HFFc6 (cell line): ENCODE measurements around the gene LGR6. TPM values are rescaled to one million over a fixed set of nuclear protein-coding genes. Genes with fewer than 3 reads are reported as not detected.

Source experiments
- DNase-seq: peaks from one replicate; pipeline ENCODE4 v3.0.0-alpha.2; 2018
- H3K27ac Mint-ChIP-seq: 2 replicates; pipeline ENCODE4 v1.8.0; 2020; ENCODE audit warnings: mild to moderate bottlenecking, mixed read lengths
- H3K27me3 Mint-ChIP-seq: 2 replicates; pipeline ENCODE4 v1.8.0; 2021; ENCODE audit warnings: mild to moderate bottlenecking, moderate library complexity, mixed read lengths; ENCODE audit not compliant: insufficient read depth
- H3K36me3 Mint-ChIP-seq: 2 replicates; pipeline ENCODE4 v1.8.0; 2021; ENCODE audit warnings: low read depth, mixed read lengths
- H3K4me1 Mint-ChIP-seq: 2 replicates; pipeline ENCODE4 v1.8.0; 2020; ENCODE audit warnings: low read depth, mixed read lengths
- H3K4me3 Mint-ChIP-seq: 2 replicates; pipeline ENCODE4 v1.8.0; 2020; ENCODE audit warnings: mild to moderate bottlenecking, moderate library complexity, mixed read lengths
- H3K9me3 Mint-ChIP-seq: 2 replicates; pipeline ENCODE4 v1.8.0; 2020; ENCODE audit warnings: mild to moderate bottlenecking, mixed read lengths
- total RNA-seq, 6 experiments: library from RNA; stranded (reverse); fragmentation: NEBNext Ultra II Directional; extraction: Animal tissue kit (Norgen Biotek cat#: 25700); gene quantifications; 2 replicates in 1 of 6; 3 replicates in 5 of 6; pipeline ENCODE4 v1.2.3, GENCODE V29; 2021
- TF ChIP-seq, protein P1 (sequence below): fragments of 200-600 bp; sonication (generic); IDR thresholded peaks from 2 replicates; pipeline ENCODE4 v1.5.0; 2021; ENCODE audit warnings: antibody characterized with exemption, mild to moderate bottlenecking

LGR6 gene
- total RNA-seq, 6 experiments from 2014 or later, result not detected

DNA sequence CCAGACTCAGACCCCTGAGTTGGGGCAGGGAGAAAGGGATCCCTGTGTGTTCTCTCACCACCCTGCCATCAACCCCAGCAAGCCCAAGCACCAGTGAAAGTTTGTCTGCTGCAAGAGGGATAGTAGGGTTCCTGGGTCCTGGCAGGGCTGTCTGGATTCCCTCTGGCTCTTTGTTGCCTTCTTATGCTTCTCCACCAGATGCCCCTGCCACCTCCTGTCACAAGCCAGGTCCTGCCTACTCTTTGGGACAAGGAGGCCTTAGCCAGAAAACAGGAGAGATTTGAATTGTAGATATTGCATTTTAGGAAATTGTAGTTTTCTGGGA lies 126.4 kb downstream of the LGR6 start:
- Mint-ChIP-seq H3K9me3 (no peaks in the 10 kb centered on the region), H3K36me3 (no peaks in the 10 kb centered on the region), H3K27me3 (peaks cover 21% of the 10 kb centered on the region), H3K4me1 (no peaks in the 10 kb centered on the region), H3K4me3 (no peak overlapping the region), H3K27ac (no peak overlapping the region)
- no peak for DNase-seq
- TF ChIP-seq, protein P1, sequence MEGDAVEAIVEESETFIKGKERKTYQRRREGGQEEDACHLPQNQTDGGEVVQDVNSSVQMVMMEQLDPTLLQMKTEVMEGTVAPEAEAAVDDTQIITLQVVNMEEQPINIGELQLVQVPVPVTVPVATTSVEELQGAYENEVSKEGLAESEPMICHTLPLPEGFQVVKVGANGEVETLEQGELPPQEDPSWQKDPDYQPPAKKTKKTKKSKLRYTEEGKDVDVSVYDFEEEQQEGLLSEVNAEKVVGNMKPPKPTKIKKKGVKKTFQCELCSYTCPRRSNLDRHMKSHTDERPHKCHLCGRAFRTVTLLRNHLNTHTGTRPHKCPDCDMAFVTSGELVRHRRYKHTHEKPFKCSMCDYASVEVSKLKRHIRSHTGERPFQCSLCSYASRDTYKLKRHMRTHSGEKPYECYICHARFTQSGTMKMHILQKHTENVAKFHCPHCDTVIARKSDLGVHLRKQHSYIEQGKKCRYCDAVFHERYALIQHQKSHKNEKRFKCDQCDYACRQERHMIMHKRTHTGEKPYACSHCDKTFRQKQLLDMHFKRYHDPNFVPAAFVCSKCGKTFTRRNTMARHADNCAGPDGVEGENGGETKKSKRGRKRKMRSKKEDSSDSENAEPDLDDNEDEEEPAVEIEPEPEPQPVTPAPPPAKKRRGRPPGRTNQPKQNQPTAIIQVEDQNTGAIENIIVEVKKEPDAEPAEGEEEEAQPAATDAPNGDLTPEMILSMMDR, result no peak

GRCh38 chr1:202323731-202324130 lies 130.1 kb downstream of the LGR6 start:
- H3K4me3 Mint-ChIP-seq, result no peak overlapping the region
- H3K9me3 Mint-ChIP-seq, result no peaks in the 10 kb centered on the region
- no peak for DNase-seq
- H3K4me1 Mint-ChIP-seq, result no peaks in the 10 kb centered on the region
- TF ChIP-seq, protein P1, result no peak
- no peak overlapping the region for H3K27ac Mint-ChIP-seq
- peaks cover 18% of the 10 kb centered on the region for H3K27me3 Mint-ChIP-seq
- no peaks in the 10 kb centered on the region for H3K36me3 Mint-ChIP-seq

DNA sequence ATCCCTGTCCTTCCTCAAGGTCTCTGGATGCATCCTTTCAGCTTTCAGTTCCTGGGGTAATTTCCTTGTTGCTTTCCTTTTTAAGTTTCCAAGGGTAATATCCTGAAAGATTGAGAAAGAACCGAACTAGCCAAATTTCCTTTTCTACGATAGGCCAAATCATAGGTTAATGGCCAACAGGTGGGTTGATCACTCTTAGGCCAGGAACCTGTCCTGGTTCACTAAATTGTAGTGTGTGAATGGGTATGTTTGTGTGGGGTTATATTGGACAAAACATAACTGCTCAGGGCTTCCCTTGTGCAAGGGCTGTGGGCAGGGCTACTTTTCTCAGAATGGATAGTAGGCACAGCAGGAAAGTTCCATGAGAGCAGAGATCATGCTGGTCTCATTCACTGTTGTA lies 131.0 kb downstream of the LGR6 start:
- H3K27me3 Mint-ChIP-seq, result peaks cover 12% of the 10 kb centered on the region
- no peaks in the 10 kb centered on the region for H3K9me3 Mint-ChIP-seq
- H3K4me1 Mint-ChIP-seq, result no peaks in the 10 kb centered on the region
- no peaks in the 10 kb centered on the region; the same call in 1 of the 2 replicates for H3K36me3 Mint-ChIP-seq
- no peak overlapping the region for H3K4me3 Mint-ChIP-seq
- no peak overlapping the region for H3K27ac Mint-ChIP-seq
- DNase-seq, result no peak
- TF ChIP-seq, protein P1, result no peak

- TF ChIP-seq, protein P1, result no peak
These were observed 136.3 kb downstream of the LGR6 start for GRCh38 chr1:202329891-202330290.

DNA sequence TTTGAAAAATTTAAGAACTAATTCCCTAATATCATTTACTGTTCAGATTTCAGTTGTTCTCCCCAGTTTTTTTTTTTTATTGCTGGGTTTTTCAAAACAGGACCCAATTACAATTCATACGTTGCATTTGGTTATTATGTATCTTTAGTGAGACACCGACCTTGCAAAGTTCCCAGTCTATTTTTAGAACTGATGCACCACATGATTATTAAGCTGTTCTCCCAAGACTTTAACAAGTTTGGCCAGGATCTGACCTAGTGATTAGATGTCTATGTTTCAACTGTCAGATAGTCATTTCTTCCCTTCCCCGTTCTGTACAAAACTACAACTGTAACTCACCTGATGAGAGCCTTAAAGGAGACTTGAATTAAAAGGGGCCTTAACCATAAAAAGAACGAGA lies 140.3 kb downstream of the LGR6 start:
- Mint-ChIP-seq H3K36me3 (peaks cover 17% of the 10 kb centered on the region), H3K27ac (no peak overlapping the region; the same call in 1 of the 2 replicates), H3K4me3 (no peak overlapping the region), H3K9me3 (no peaks in the 10 kb centered on the region), H3K27me3 (no peaks in the 10 kb centered on the region; the same call in 1 of the 2 replicates), H3K4me1 (no peaks in the 10 kb centered on the region)
- TF ChIP-seq, protein P1, result no peak
- no peak for DNase-seq

More at GRCh38 chr1:202329891-202330290, 136.3 kb downstream of the LGR6 start:
- no peak for DNase-seq
- Mint-ChIP-seq H3K9me3 (no peaks in the 10 kb centered on the region), H3K27ac (no peak overlapping the region), H3K36me3 (peaks cover 17% of the 10 kb centered on the region), H3K27me3 (no peaks in the 10 kb centered on the region; the same call in 1 of the 2 replicates), H3K4me1 (no peaks in the 10 kb centered on the region), H3K4me3 (no peak overlapping the region)
